Prostate gland (tissue), 2 donors: Measurements from ENCODE around the gene SELENOO.

ENCODE experiments used
- CTCF ChIP-seq, 4 experiments: fragments of 200-600 bp in 2 of 4; fragments of 450-650 bp in 2 of 4; sonication (generic) in 2 of 4; IDR thresholded peaks; 1 replicate in 3 of 4; 2 replicates in 1 of 4; pipeline ENCODE4 v1.5.1; 2016 to 2019; ENCODE audit warnings: antibody characterized with exemption in 4 of 4, mild to moderate bottlenecking in 2 of 4, moderate library complexity in 2 of 4
- POLR2A ChIP-seq: fragments of 450-650 bp; IDR thresholded peaks from one replicate; pipeline ENCODE4 v1.6.1; 2016; ENCODE audit warnings: antibody characterized with exemption, mild to moderate bottlenecking

- TF ChIP-seq CTCF (IDR thresholded peaks at IDR 0.05) (no peak), POLR2A (no peak)
These were observed 25.5 kb downstream of the SELENOO start for GRCh38 chr22:50226063-50226874.
